Muscle layer of colon (tissue), 2 donors: ENCODE results near the gene NEK4.
A peak's percentile ranks its signal among the peaks of the same experiment; 100 is the strongest.

Experiments used
- H3K27ac ChIP-seq: one replicate; pipeline ENCODE4 v1.7.0; 2013; ENCODE audit warnings: low read depth, mild to moderate bottlenecking, low read length, moderate library complexity
- H3K27me3 ChIP-seq, 2 donors: one replicate each; pipeline ENCODE4 v1.7.0; 2013; ENCODE audit warnings: low read length in 2 of 2, mild to moderate bottlenecking in 2 of 2; ENCODE audit not compliant: insufficient read depth in 2 of 2, control insufficient read depth in 1 of 2
- H3K36me3 ChIP-seq: one replicate; pipeline ENCODE4 v1.7.0; 2013; ENCODE audit warnings: mild to moderate bottlenecking, low read length; ENCODE audit not compliant: insufficient read depth
- H3K4me1 ChIP-seq: one replicate; pipeline ENCODE4 v1.7.0; 2013; ENCODE audit warnings: mild to moderate bottlenecking, low read length; ENCODE audit not compliant: insufficient read depth
- H3K4me3 ChIP-seq, 2 donors: one replicate each; pipeline ENCODE4 v1.7.0; 2013; ENCODE audit warnings: low read length in 2 of 2, low read depth in 1 of 2, mild to moderate bottlenecking in 1 of 2, moderate library complexity in 1 of 2
- H3K9ac ChIP-seq: one replicate; pipeline ENCODE4 v1.7.0; 2013; ENCODE audit warnings: low read length
- H3K9me3 ChIP-seq: one replicate; pipeline ENCODE4 v1.7.0; 2013; ENCODE audit warnings: mild to moderate bottlenecking, low read length
- donor health status: abdominal sarcoma.
- donor health status: Adenocarcinoma of cecum.

NEK4 gene

GRCh38 chr3:52719618-52720017, 51.1 kb downstream of the NEK4 start:
- H3K4me3 ChIP-seq = no peak overlapping the region
- H3K9ac ChIP-seq = no peak overlapping the region
- no peaks in the 10 kb centered on the region for H3K27me3 ChIP-seq
- H3K36me3 ChIP-seq = peaks cover 5% of the 10 kb centered on the region
- H3K9me3 ChIP-seq = no peaks in the 10 kb centered on the region
- H3K4me1 ChIP-seq = no peaks in the 10 kb centered on the region
- H3K27ac ChIP-seq = no peak overlapping the region

GRCh38 chr3:52715714-52716305, 54.9 kb downstream of the NEK4 start:
- no peak overlapping the region for H3K9ac ChIP-seq

GRCh38 chr3:52714335-52715302, 56.1 kb downstream of the NEK4 start:
- H3K27me3 ChIP-seq = no peaks in the 10 kb centered on the region
- H3K9ac ChIP-seq = no peak overlapping the region
- no peak overlapping the region for H3K4me3 ChIP-seq
- H3K36me3 ChIP-seq = peaks cover 5% of the 10 kb centered on the region
- no peaks in the 10 kb centered on the region for H3K4me1 ChIP-seq
- no peaks in the 10 kb centered on the region for H3K9me3 ChIP-seq
- no peak overlapping the region for H3K27ac ChIP-seq

More at GRCh38 chr3:52715714-52716305, 54.9 kb downstream of the NEK4 start:
- no peaks in the 10 kb centered on the region for H3K27me3 ChIP-seq
- H3K36me3 ChIP-seq = peaks cover 5% of the 10 kb centered on the region
- no peaks in the 10 kb centered on the region for H3K9me3 ChIP-seq
- no peak overlapping the region for H3K4me3 ChIP-seq
- no peaks in the 10 kb centered on the region for H3K4me1 ChIP-seq
- no peak overlapping the region for H3K27ac ChIP-seq

- peaks cover 4% of the 10 kb centered on the region for H3K4me1 ChIP-seq
- no peak overlapping the region for H3K9ac ChIP-seq
- H3K27ac ChIP-seq = no peak overlapping the region
- H3K36me3 ChIP-seq = peaks cover 17% of the 10 kb centered on the region
- no peak overlapping the region for H3K4me3 ChIP-seq
- no peaks in the 10 kb centered on the region for H3K9me3 ChIP-seq
- no peaks in the 10 kb centered on the region for H3K27me3 ChIP-seq
These were observed 58.2 kb downstream of the NEK4 start for GRCh38 chr3:52712291-52713212.

GRCh38 chr3:52710512-52710911, 60.2 kb downstream of the NEK4 start:
- Histone ChIP-seq H3K9ac (no peak overlapping the region), H3K9me3 (no peaks in the 10 kb centered on the region), H3K36me3 (peaks cover 18% of the 10 kb centered on the region), H3K27me3 (no peaks in the 10 kb centered on the region), H3K27ac (no peak overlapping the region), H3K4me1 (peaks cover 14% of the 10 kb centered on the region), H3K4me3 (no peak overlapping the region)

GRCh38 chr3:52707585-52707984, 63.2 kb downstream of the NEK4 start:
- no peak overlapping the region for H3K4me3 ChIP-seq
- H3K36me3 ChIP-seq = peaks cover 18% of the 10 kb centered on the region
- no peak overlapping the region for H3K9ac ChIP-seq
- H3K4me1 ChIP-seq = peaks cover 31% of the 10 kb centered on the region
- no peaks in the 10 kb centered on the region for H3K27me3 ChIP-seq
- no peaks in the 10 kb centered on the region for H3K9me3 ChIP-seq
- no peak overlapping the region for H3K27ac ChIP-seq

- H3K4me1 ChIP-seq = peaks cover 31% of the 10 kb centered on the region
- no peaks in the 10 kb centered on the region for H3K9me3 ChIP-seq
- H3K27ac ChIP-seq = peak within 1 kb of the TSS; percentile 87
- peak within 1 kb of the TSS; percentile 69 for H3K9ac ChIP-seq
- no peaks in the 10 kb centered on the region for H3K27me3 ChIP-seq
- peak within 1 kb of the TSS; percentile 82 to 94 for H3K4me3 ChIP-seq
- H3K36me3 ChIP-seq = peaks cover 18% of the 10 kb centered on the region
These were observed 64.8 kb downstream of the NEK4 start, which contains the start of the genes GLT8D1 and SPCS1 for GRCh38 chr3:52705688-52706686. GLT8D1 (minus strand) TSS chr3:52705791; CDS start chr3:52700460, 5,331 bp downstream. SPCS1 (plus strand) TSS chr3:52706106; CDS start chr3:52706247, 141 bp downstream.

- peaks cover 18% of the 10 kb centered on the region for H3K36me3 ChIP-seq
- H3K9me3 ChIP-seq = no peaks in the 10 kb centered on the region
- peaks cover 31% of the 10 kb centered on the region for H3K4me1 ChIP-seq
- peak overlapping the region; percentile 82 to 94 for H3K4me3 ChIP-seq
- peak overlapping the region; percentile 63 for H3K9ac ChIP-seq
- H3K27me3 ChIP-seq = no peaks in the 10 kb centered on the region
- peak overlapping the region; percentile 87 for H3K27ac ChIP-seq
These were observed 65.4 kb downstream of the NEK4 start for GRCh38 chr3:52705438-52705687.

- Histone ChIP-seq H3K36me3 (peaks cover 22% of the 10 kb centered on the region), H3K4me3 (peak overlapping the region; percentile 82 to 94), H3K9me3 (no peaks in the 10 kb centered on the region), H3K27me3 (no peaks in the 10 kb centered on the region), H3K27ac (peak overlapping the region; percentile 87), H3K4me1 (peaks cover 31% of the 10 kb centered on the region), H3K9ac (peak overlapping the region; percentile 63)
These were observed 65.9 kb downstream of the NEK4 start for GRCh38 chr3:52704611-52705437.

- Histone ChIP-seq H3K4me1 (peaks cover 31% of the 10 kb centered on the region), H3K9me3 (no peaks in the 10 kb centered on the region), H3K4me3 (no peak overlapping the region), H3K9ac (no peak overlapping the region), H3K36me3 (peaks cover 16% of the 10 kb centered on the region), H3K27ac (no peak overlapping the region), H3K27me3 (no peaks in the 10 kb centered on the region)
These were observed 67.4 kb downstream of the NEK4 start for GRCh38 chr3:52703341-52703740.
